GM18858 (cell line): ENCODE measurements around the gene MCM5.
"Not testable (repeated sequence)": the region's sequence is repeated elsewhere in the genome, so short reads cannot be mapped to it uniquely, and the experiment has no call there.

Source experiments
- ATAC-seq: cut with Tn5 transposase; IDR thresholded peaks from one replicate; pipeline ENCODE4 v1.9.1; 2021; ENCODE audit not compliant: unreplicated experiment

MCM5 gene

GRCh38 chr22:35449829-35450689, 50.1 kb downstream of the MCM5 start:
- no peak for ATAC-seq

GRCh38 chr22:35450824-35451569, 51.1 kb downstream of the MCM5 start:
- no peak for ATAC-seq

- ATAC-seq: no peak
Observed at GRCh38 chr22:35451592-35451991, 51.7 kb downstream of the MCM5 start.

GRCh38 chr22:35452351-35452781, 52.4 kb downstream of the MCM5 start:
- no peak for ATAC-seq

- ATAC-seq: no peak
Observed at GRCh38 chr22:35452810-35453743, 53.1 kb downstream of the MCM5 start.

GRCh38 chr22:35454416-35455054, 54.6 kb downstream of the MCM5 start:
- no peak for ATAC-seq

GRCh38 chr22:35455529-35455928, 55.6 kb downstream of the MCM5 start:
- no peak for ATAC-seq

GRCh38 chr22:35456757-35457156, 56.8 kb downstream of the MCM5 start:
- no peak for ATAC-seq

- no peak for ATAC-seq
Observed at GRCh38 chr22:35457729-35458546, 58.0 kb downstream of the MCM5 start.

- ATAC-seq: no peak
Observed at GRCh38 chr22:35458547-35459422, 58.8 kb downstream of the MCM5 start.

- ATAC-seq: no peak
Observed at GRCh38 chr22:35459423-35459894, 59.5 kb downstream of the MCM5 start.

- not testable (repeated sequence) for ATAC-seq
Observed at GRCh38 chr22:35459976-35460375, 60.0 kb downstream of the MCM5 start.

- ATAC-seq: no peak
Observed at GRCh38 chr22:35460688-35461087, 60.7 kb downstream of the MCM5 start.

GRCh38 chr22:35462498-35463230, 62.7 kb downstream of the MCM5 start:
- no peak for ATAC-seq

- no peak for ATAC-seq
Observed at GRCh38 chr22:35463231-35463933, 63.4 kb downstream of the MCM5 start.

- no peak for ATAC-seq
Observed at GRCh38 chr22:35464399-35464798, 64.5 kb downstream of the MCM5 start.

GRCh38 chr22:35465109-35465701, 65.3 kb downstream of the MCM5 start:
- no peak for ATAC-seq
